K562 (cell line): ENCODE measurements around the gene LY6G6C. TPM values are rescaled to one million over a fixed set of nuclear protein-coding genes. Genes with fewer than 3 reads are reported as not detected.

Experiments used
- CBX5 ChIP-seq: IDR thresholded peaks from 2 replicates; pipeline ENCODE4 v1.6.1; 2014; ENCODE audit warnings: low read depth, borderline replicate concordance
- CEBPG ChIP-seq, 3 experiments: fragments of 200-800 bp in 1 of 3; sonication (Bioruptor generic) in 1 of 3; sonication (generic) in 1 of 3; formaldehyde crosslinking in 1 of 3; IDR thresholded peaks in 2 of 3; conservative IDR thresholded peaks in 1 of 3; 2 replicates each; pipeline versions ENCODE4 v1.6.1 to v1.8.0; 2016 to 2022; ENCODE audit warnings: missing compliant biosample characterization in 2 of 3, missing genetic modification characterization in 2 of 3, mild to moderate bottlenecking in 1 of 3, missing genetic modification reagents in 1 of 3
- CHCHD3 ChIP-seq: fragments of 250-450 bp; sonication (Bioruptor Pico); IDR thresholded peaks from 2 replicates; pipeline ENCODE4 v2.1.2; 2022; ENCODE audit warnings: mild to moderate bottlenecking
- CREB1 ChIP-seq, 2 experiments: sonication (generic) in 1 of 2; formaldehyde crosslinking in 1 of 2; IDR thresholded peaks; 2 replicates each; pipeline versions ENCODE4 v1.6.1 to v1.8.0; 2012 to 2022; ENCODE audit warnings: inconsistent platforms in 1 of 2, mild to moderate bottlenecking in 1 of 2, missing genetic modification reagents in 1 of 2, moderate library complexity in 1 of 2
- EP300 ChIP-seq: IDR thresholded peaks from 2 replicates; pipeline ENCODE4 v1.6.1; 2012; ENCODE audit warnings: low read length, improper control_type of control experiment
- FOXA3 ChIP-seq, 2 experiments: fragments of 450-650 bp in 1 of 2; sonication (generic) in 1 of 2; formaldehyde crosslinking; IDR thresholded peaks in 1 of 2; conservative IDR thresholded peaks in 1 of 2; 2 replicates each; pipeline versions ENCODE4 v1.4.0 to v1.8.0; 2020 to 2022; ENCODE audit warnings: mild to moderate bottlenecking in 2 of 2, missing genetic modification reagents in 1 of 2
- GTF2A2 ChIP-seq: IDR thresholded peaks from 2 replicates; pipeline ENCODE4 v1.6.1; 2016; ENCODE audit warnings: mild to moderate bottlenecking, missing genetic modification characterization, missing compliant biosample characterization
- GTF2E2 ChIP-seq: fragments of 200-800 bp; sonication (Bioruptor generic); IDR thresholded peaks from 2 replicates; pipeline ENCODE4 v1.6.1; 2016; ENCODE audit warnings: missing genetic modification characterization, missing compliant biosample characterization
- LARP7 ChIP-seq: fragments of 450-650 bp; IDR thresholded peaks from 2 replicates; pipeline ENCODE4 v1.6.1; 2016
- PHF20 ChIP-seq: fragments of 450-650 bp; IDR thresholded peaks from 2 replicates; pipeline ENCODE4 v1.6.1; 2018; ENCODE audit not compliant: partially characterized antibody
- RHOXF2B ChIP-seq: fragments of 250-450 bp; sonication (Bioruptor Pico); conservative IDR thresholded peaks from 2 replicates; pipeline ENCODE4 v1.5.1; 2021
- SMARCA4 ChIP-seq: fragments of 450-650 bp; IDR thresholded peaks from 2 replicates; pipeline ENCODE4 v1.6.1; 2016
- TOE1 ChIP-seq, 2 experiments: fragments of 450-650 bp in 1 of 2; sonication (generic) in 1 of 2; formaldehyde crosslinking in 1 of 2; IDR thresholded peaks; 2 replicates each; pipeline versions ENCODE4 v1.7.1 to v1.8.0; 2016 to 2022; ENCODE audit warnings: borderline replicate concordance in 2 of 2, mild to moderate bottlenecking in 2 of 2, antibody characterized with exemption in 1 of 2, inconsistent platforms in 1 of 2, low read depth in 1 of 2, missing genetic modification reagents in 1 of 2, moderate library complexity in 1 of 2
- TRIM28 ChIP-seq: fragments of 450-650 bp; IDR thresholded peaks from 2 replicates; pipeline ENCODE4 v1.6.1; 2017
- YBX1 ChIP-seq: fragments of 450-650 bp; IDR thresholded peaks from 2 replicates; pipeline ENCODE4 v1.7.1; 2016; ENCODE audit warnings: mild to moderate bottlenecking
- ZFPM2 ChIP-seq: fragments of 250-450 bp; sonication (Bioruptor Pico); IDR thresholded peaks from 2 replicates; pipeline ENCODE4 v1.5.1; 2022; ENCODE audit warnings: mild to moderate bottlenecking
- ZNF174 ChIP-seq: fragments of 250-450 bp; sonication (Bioruptor Pico); IDR thresholded peaks from 2 replicates; pipeline ENCODE4 v1.4.0; 2020; ENCODE audit warnings: mild to moderate bottlenecking
- ZNF263 ChIP-seq: sonication (generic); formaldehyde crosslinking; IDR thresholded peaks from 2 replicates; pipeline ENCODE4 v1.8.0; 2022; ENCODE audit warnings: mild to moderate bottlenecking, missing genetic modification reagents, borderline replicate concordance
- ZNF764 ChIP-seq: fragments of 250-450 bp; sonication (Bioruptor Pico); IDR thresholded peaks from 2 replicates; pipeline ENCODE4 v1.4.0; 2020; ENCODE audit warnings: low read depth, mild to moderate bottlenecking, moderate library complexity
- polyA plus RNA-seq, 8 experiments: library from polyadenylated mRNA; depleted of rRNA in 4 of 8; stranded (reverse) in 5 of 8; unstranded in 3 of 8; fragments of >200 nt; fragmentation: Nextera tagmentation in 2 of 8; fragmentation: Illumina TruSeq in 1 of 8; extraction: Ambion mirVana in 2 of 8; extraction: Trizol in 1 of 8; gene quantifications; 2 replicates each; pipeline versions ENCODE4 v1.2.1 to v1.2.3, GENCODE V29; 2011 to 2014; ENCODE audit warnings: inconsistent platforms in 1 of 8, missing spikeins in 1 of 8
- total RNA-seq, 7 experiments: library from RNA; depleted of rRNA in 6 of 7; stranded (reverse); fragments of >200 nt in 6 of 7; fragmentation: Illumina TruSeq in 2 of 7; extraction: Trizol in 2 of 7; gene quantifications; 2 replicates each; pipeline versions ENCODE4 v1.2.1 to v1.2.3, GENCODE V29; 2011 to 2021; ENCODE audit warnings: low replicate concordance in 1 of 7
- TF ChIP-seq, protein P1 (sequence below), 2 experiments: IDR thresholded peaks in 1 of 2; conservative IDR thresholded peaks in 1 of 2; 2 replicates each; pipeline ENCODE4 v1.6.1; 2016; ENCODE audit warnings: low read depth in 2 of 2, mild to moderate bottlenecking in 1 of 2, missing compliant biosample characterization in 1 of 2, missing genetic modification characterization in 1 of 2, moderate library complexity in 1 of 2
- TF ChIP-seq, protein P2 (sequence below): fragments of 450-650 bp; formaldehyde crosslinking; IDR thresholded peaks from 2 replicates; pipeline ENCODE4 v1.4.0; 2020; ENCODE audit warnings: mild to moderate bottlenecking, moderate library complexity

LY6G6C gene
- total and polyA plus RNA-seq, 9 of the 15 experiments (the other 6 are each of a cell fraction or from before 2014, with no cell fraction given), result 0.06 to 0.20 TPM; not detected in 7

DNA sequence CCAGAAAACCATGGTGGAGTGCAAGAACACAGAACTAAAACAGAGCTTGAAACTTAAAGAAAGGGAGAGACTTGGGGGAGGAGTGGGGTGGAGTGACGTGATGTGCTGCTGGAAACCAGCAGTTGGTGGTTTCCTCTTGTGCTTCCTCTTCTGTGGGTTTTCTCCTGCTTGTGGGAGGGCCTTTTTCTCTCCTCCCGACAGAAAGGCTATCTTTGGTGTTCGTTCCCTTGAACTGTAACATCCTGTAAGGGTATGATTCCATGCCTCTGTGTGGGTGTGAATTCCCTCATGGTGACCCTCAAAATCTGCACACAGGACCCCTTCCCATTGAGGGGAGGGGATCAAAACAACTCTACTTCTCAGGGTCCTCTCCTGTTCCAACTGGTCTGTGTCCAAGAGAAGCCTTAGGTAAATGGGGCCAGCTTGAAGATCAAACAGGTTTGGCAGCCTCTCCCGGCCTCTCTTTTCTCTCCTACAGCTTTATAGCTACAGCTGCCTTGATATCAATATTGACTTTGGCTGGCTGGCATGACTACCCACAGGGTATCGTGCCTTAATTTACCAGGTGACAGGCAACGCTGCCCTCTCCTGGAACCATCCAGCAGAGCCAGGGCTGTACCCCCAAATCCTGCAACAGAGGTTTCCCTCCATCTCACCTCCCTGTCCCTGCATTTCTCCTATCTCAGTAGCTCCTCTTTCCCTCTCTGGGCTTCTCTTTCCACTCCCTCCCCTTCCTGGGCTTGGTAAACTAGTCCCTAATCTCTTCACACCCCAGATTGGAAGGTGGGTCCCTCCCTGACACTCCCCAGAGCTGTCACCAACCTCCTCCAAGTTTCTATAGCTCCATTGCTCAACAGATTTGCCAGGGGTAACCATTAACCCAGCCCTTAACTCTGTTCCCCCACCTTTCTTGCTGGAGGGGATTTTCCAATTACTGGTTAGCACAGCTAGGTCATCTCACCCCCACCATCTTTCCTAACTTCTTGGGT, 16.7 kb upstream of the LY6G6C start (continued):
- TF ChIP-seq TOE1 (IDR thresholded peaks at IDR 0.05; ENCODE audit: borderline replicate concordance) (no peak), TOE1 (CRISPR knock-in tag; IDR thresholded peaks at IDR 0.05; ENCODE audit: borderline replicate concordance, low read depth) (no peak), CEBPG (CRISPR knock-in tag; IDR thresholded peaks at IDR 0.05) (peak; percentile 50), CEBPG (tag; conservative IDR thresholded peaks at IDR 0.05 in 1 of 2, IDR thresholded peaks at IDR 0.05 in 1 of 2) (peak in 1 of 2 experiments; percentile 55; a peak in 2 of 4 replicates), GTF2A2 (tag) (no peak), SMARCA4 (no peak), PHF20 (no peak), EP300 (peak; percentile 95), ZFPM2 (CRISPR knock-in tag) (no peak), CBX5 (no peak), ZNF263 (no peak), RHOXF2B (CRISPR knock-in tag) (0 out of 2 replicates have a peak, but pooled peaks have one; percentile 7), ZNF174 (CRISPR knock-in tag) (0 out of 2 replicates have a peak, but pooled peaks have one; percentile 49), LARP7 (no peak), CREB1 (IDR thresholded peaks at IDR 0.05) (peak; percentile 83), CREB1 (CRISPR knock-in tag; IDR thresholded peaks at IDR 0.05) (no peak), ZNF764 (CRISPR knock-in tag) (peak; percentile 69; the same call in 1 of the 2 replicates), CHCHD3 (CRISPR knock-in tag) (0 out of 2 replicates have a peak, but pooled peaks have one; percentile 32), GTF2E2 (tag) (no peak), TRIM28 (no peak; the same call in 1 of the 2 replicates), YBX1 (no peak), FOXA3 (CRISPR knock-in tag; conservative IDR thresholded peaks at IDR 0.05 in 1 of 2, IDR thresholded peaks at IDR 0.05 in 1 of 2) (peak; percentile 20 to 78; a peak in 1 of 4 replicates)
- TF ChIP-seq, protein P1, sequence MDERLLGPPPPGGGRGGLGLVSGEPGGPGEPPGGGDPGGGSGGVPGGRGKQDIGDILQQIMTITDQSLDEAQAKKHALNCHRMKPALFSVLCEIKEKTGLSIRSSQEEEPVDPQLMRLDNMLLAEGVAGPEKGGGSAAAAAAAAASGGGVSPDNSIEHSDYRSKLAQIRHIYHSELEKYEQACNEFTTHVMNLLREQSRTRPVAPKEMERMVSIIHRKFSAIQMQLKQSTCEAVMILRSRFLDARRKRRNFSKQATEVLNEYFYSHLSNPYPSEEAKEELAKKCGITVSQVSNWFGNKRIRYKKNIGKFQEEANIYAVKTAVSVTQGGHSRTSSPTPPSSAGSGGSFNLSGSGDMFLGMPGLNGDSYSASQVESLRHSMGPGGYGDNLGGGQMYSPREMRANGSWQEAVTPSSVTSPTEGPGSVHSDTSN (CRISPR knock-in tag; IDR thresholded peaks at IDR 0.05; ENCODE audit: low read depth), result no peak
- TF ChIP-seq, protein P1 (tag; conservative IDR thresholded peaks at IDR 0.05; ENCODE audit: low read depth), result peak; percentile 52
- TF ChIP-seq, protein P2, sequence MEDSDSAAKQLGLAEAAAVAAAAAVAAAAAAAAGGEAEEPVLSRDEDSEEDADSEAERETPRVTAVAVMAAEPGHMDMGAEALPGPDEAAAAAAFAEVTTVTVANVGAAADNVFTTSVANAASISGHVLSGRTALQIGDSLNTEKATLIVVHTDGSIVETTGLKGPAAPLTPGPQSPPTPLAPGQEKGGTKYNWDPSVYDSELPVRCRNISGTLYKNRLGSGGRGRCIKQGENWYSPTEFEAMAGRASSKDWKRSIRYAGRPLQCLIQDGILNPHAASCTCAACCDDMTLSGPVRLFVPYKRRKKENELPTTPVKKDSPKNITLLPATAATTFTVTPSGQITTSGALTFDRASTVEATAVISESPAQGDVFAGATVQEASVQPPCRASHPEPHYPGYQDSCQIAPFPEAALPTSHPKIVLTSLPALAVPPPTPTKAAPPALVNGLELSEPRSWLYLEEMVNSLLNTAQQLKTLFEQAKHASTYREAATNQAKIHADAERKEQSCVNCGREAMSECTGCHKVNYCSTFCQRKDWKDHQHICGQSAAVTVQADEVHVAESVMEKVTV (CRISPR knock-in tag), result peak; percentile 4; the same call in 1 of the 2 replicates
